ENCODE results near the gene ARHGAP25.

ARHGAP25 gene

DNA sequence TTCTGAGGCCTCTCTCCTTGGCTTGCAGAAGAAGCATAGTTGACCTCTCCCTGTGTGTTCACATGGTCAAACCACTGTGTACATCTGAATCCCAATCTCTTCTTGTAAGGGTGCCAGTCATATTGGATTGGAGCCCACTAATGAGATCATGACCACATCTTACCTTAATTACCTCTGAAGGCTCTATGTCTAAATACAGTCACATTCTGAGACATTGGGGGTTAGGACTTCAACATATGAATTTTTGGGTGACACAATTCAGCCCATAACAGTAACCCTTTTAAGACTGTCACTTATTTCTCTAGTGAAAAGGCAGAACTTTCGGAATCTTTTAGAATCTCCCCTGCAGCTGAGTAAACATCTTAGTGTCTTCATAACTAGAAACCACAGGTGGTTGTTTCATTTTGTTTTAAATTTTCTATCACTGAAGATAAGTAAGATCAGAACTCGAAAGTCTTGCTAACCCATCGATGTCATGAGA, 103.3 kb downstream of the ARHGAP25 start:
- no peak for DNase-seq

DNA sequence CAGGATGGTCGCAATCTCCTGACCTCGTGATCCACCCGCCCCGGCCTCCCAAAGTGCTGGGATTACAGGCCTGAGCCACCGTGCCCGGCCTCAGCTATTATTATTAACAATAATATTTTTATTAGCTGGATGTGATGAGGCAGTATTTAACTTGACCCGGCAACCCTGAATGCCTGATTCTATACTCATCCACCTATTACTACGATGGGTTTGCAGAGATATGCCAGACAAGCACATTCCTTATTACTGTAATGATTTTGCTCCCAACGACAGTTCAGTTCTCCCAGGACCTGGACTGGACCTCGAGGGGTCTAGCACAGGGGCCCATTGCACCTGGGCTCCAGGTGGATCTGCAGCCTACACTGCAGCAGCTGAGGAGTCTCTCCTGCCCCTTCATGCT, 104.0 kb downstream of the ARHGAP25 start:
- no peak for DNase-seq

DNA sequence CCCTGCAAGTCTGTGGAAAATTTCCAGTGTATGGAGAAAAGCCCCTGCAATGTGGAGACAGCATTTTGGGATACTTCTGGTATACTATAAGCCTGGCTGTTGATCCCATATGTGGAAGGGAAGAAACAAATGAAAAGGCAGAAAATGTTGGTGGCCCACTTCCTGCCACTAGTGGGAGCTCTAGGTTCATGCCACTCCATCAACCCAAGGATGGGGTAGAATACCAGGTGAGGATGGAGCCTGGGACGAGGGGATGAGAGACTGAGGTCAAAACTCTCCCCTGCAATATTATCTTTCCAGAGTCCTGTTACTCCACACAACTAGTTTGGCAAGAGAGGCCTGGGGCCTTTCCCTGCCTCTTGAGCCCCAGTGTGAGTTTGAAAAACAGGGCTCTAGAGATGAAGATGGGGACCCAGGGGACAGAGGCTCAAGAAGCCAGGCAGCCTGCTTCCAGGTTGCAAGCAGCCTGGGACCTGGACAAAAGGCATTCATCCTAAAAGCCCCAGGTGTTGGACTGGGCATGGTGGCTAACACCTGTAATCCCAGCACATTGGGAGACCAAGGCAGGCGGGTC, 104.7 kb downstream of the ARHGAP25 start:
- peak; percentile 43 for DNase-seq

GRCh38 chr2:68845043-68845442, 110.4 kb downstream of the ARHGAP25 start:
- no peak for DNase-seq

DNA sequence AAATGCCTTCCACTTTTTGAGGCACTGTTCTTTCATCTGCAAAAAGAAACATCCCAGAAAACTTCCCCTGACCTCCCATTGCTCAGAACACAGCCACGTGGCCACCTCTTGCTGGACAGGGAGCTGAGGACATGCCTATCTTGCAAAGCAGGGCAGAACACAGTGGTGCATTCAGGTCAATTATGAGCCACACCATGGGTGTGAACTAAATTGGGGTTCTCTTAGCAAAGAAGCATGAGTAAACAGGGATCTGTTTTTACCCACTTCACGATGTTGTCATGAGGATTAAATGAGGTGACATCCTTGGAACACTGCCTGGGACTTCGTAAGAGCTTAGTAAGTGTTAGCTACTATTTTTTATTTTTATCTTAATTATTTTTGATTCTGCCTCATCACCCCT, 111.5 kb downstream of the ARHGAP25 start:
- DNase-seq = no peak

GRCh38 chr2:68847751-68848150, 113.1 kb downstream of the ARHGAP25 start:
- no peak for DNase-seq

DNA sequence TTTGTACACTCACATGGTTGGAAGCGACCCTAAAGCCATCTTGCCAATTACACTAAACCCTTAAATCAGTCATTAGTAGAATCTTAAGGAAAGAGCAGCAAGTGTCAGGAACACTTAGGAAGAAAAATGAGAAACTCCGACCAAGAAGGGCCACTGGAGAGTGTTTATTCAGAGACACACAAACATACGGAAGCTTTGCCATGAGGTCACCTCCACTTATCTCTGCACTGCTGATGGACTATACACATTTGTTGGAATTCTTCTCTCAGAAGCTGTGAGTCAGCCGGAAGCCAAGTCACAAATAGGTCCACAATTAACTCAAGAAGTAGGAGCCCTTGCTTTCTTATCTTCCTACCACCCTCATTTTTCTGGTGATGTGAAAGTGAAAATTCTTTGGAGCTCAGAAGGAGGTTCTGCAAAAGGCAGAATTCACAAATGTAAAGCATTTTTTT, 115.0 kb downstream of the ARHGAP25 start:
- no peak for DNase-seq

- DNase-seq = no peak
Measured at GRCh38 chr2:68850524-68850923, 115.9 kb downstream of the ARHGAP25 start.

DNA sequence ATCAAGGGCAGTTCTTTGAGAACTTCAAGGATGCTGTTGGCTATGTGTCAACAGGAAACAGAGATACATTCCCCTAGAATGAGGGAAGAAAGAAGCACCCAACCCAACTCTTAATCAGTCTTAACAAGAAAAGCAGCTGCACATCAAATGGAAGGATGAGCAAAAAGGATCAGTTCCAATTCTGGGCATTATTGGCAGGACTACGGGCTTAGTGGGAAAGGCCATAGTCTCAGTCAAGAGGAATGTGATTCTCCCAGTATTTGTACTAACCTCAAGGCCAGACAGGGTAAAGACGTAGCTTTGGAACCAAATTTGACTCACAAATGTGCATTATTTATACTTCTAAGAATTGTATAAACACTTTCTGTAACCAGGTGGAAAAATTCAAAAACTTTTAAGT, 118.4 kb downstream of the ARHGAP25 start:
- no peak for DNase-seq

- no peak for DNase-seq
Measured at GRCh38 chr2:68853915-68854314, 119.3 kb downstream of the ARHGAP25 start.

- no peak for DNase-seq
Measured at GRCh38 chr2:68854476-68854875, 119.9 kb downstream of the ARHGAP25 start.

DNA sequence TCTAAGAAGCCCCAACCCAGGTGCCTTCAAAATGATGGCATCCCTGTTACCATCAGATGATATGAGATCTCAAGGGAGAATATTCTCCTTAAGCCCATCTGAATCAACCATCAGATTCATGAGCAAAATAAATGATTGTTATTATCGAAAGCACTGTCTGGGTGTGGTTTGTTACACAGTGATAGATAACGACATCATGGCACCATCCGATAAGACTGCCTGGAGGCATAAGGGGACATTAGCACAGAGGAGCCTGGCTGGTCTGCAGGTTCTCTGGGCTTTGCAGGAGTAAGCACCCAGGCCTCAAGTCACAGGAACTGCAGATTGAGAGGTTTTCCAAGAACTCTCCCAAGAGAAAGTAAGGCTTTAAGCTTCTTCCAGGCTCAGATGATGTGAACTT, 120.9 kb downstream of the ARHGAP25 start:
- no peak for DNase-seq

DNA sequence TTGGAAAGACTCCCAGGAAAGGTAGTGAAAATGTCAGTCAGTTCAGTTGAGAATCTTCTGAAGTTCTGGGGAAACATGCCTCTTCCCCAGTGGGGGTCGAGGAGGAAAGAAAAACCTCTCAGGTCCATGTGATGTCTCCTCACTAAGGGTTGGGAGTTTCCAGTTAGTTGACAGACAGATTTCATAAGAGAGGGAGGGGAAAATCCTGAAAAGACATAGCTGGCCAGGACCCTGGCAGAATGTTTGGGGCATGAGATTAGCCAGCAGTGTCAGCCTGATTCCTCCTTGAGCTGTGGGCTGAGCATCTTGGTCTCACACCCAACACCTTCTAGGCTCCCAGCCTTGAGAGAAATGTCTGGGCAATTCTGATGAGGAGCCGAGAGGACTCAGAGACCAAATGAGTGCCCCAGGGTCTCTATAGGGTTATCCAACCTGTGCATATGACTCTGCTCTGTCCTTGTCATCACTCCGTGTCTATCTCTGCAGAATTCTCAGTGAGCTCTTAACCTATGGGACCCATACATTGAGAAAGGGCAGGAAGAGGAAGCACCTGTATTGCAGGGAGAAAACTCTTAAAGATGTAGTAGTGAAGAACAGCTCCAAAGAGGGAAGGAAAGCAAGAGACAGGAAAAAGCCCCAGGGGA, 122.7 kb downstream of the ARHGAP25 start:
- no peak for DNase-seq

- DNase-seq = no peak
Measured at GRCh38 chr2:68857855-68858456, 123.3 kb downstream of the ARHGAP25 start.

GRCh38 chr2:68860111-68860510, 125.5 kb downstream of the ARHGAP25 start:
- no peak for DNase-seq

DNA sequence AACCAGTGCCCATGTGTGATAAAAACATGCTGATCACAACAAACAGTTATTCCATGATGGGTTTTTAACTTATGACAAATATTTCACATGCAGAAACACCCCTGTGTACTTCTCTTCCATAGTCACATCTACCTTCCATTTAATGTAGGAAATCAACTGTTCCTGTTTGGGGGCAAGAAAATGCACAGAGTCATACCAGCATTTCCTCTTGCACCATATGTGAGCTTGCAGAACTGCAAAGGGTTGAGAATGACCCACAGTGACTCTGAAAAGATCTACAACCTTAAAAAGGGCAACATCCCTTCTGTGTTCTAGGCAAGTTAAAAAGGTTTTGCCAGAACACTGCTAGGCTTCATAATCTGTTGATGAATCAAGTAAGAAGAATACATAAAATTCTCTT, 126.7 kb downstream of the ARHGAP25 start:
- DNase-seq = no peak

DNA sequence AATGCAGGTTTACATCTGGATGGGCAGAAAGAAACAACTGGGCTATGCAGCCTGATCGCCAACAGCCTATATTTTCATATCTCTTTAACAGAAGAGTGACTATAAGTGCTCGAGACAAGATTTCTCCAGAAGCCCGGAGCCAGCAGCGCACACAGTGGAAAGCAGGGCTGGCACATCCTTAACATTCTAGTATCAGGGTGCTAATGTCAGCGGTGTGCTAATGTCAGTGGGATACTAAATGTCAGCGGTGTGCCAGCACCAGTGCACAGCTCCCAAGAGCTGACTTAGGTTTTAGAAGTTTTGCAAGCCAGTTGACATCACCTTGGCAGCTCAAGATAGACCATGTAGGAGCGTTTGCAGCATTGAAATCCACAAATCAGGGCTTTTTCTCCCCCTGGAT, 128.3 kb downstream of the ARHGAP25 start:
- no peak for DNase-seq

- DNase-seq = no peak
Measured at GRCh38 chr2:68863996-68864395, 129.4 kb downstream of the ARHGAP25 start.

DNA sequence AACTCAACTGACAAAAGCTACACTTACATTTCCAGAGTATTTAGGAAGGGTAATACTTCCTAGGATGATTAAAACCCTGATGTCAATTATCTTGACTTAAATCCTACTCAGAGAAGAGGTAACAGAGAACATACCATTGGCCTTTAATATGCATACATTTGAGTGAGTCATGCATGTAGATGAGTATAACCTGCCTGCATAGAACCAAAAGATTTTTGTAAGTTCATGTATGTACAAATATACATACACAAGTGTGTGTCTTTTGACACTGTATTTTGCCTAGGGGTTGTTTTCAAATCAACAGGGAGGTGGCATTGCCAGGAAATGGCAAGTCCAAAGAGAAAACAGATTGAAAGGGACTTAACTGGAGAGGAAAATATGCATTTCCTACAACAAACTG, 130.5 kb downstream of the ARHGAP25 start:
- no peak for DNase-seq

- no peak for DNase-seq
Measured at GRCh38 chr2:68870215-68870614, 135.6 kb downstream of the ARHGAP25 start.

DNA sequence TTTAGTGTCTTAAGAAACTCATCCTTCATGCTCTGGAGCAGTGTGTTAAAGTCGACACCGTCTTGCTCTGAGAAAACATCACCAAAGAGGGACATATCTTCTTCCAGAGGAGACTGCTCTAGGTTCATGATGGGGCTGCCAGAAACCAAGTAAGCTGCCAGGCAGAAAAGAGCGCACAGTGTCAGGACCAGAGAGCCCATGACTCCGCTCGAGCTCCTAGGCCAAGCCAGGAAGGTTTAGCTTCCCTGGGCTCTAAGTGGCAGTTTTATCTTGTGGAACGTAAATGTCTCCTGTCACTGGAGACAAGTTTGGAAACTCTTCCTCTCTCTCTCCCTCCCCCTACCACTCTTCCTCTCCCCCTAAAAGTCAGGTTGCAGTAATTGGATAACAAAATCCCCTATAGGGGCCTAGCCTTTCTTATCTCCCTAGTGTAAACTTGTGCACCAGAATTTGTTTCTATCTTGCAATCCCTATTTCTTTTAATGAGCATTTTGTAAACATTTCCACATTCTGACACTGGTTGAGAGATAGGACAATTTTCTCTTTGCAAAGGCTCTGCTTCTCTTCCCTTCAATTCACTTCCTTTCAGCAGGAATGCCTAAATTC, 136.7 kb downstream of the ARHGAP25 start, which contains the start of gene BMP10:
Gene BMP10, minus strand, starts transcription at position 239 of the 606 bp plus-strand sequence. Its CDS starts 39 bp downstream, at position 200.
- DNase-seq = no peak

All from stimulated activated CD4-positive, alpha-beta T cell treated with anti-CD3 and anti-CD28 coated beads, Interleukin-1b, Interleukin-23, amount 100 ng/mL, for 48 hours (primary cell).